T-helper 1 cell (primary cell): ENCODE results near the gene ARID3B.

Experiments used
- DNase-seq, 5 donors: peaks; one replicate each; pipeline ENCODE4 v3.0.0-alpha.2; 2012 to 2020

ARID3B gene

DNA sequence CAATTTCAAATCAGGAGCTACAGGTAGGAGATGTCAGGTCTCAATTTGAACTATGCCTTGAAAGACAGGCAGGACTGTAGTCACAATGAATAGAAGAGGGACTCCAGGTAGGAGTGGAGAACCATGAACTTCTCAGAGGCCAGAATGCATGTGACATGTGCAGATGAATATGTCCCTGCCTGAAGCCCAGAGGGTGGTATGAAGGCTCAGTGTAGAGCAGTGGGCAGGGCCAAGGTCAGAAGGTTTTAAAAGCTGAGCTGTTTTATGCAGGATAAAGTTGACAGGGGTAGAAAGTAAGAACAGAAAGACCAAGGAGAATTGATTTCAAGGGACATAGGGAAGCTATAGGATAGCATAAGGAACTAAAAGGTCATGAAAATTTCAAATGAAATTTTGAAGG lies 105.5 kb downstream of the ARID3B start:
- DNase-seq: no peak
